Activated naive CD4-positive, alpha-beta T cell treated with anti-CD3 and anti-CD28 coated beads, Interleukin-2, amount 50 U/mL, for 72 hours (primary cell): ENCODE results near the gene INSL4. TPM values are rescaled to one million over a fixed set of nuclear protein-coding genes. Genes with fewer than 3 reads are reported as not detected.

Experiments
- ATAC-seq, 2 donors: fragments of 150-1000 bp; cut with Tn5 transposase; 2 replicates each; pipeline ENCODE4 v1.10.0; 2021; ENCODE audit warnings: mild to moderate bottlenecking in 2 of 2, moderate library complexity in 2 of 2
- DNase-seq, 2 donors: peaks; one replicate each; pipeline ENCODE4 v3.0.0; 2021 to 2022; ENCODE audit warnings: low spot score in 2 of 2
- H3K27ac Mint-ChIP-seq, 2 donors: one replicate each; pipeline ENCODE4 v1.8.0; 2022; ENCODE audit warnings: mild to moderate bottlenecking in 2 of 2, mixed read lengths in 2 of 2
- H3K36me3 Mint-ChIP-seq, 2 donors: one replicate each; pipeline ENCODE4 v1.8.0; 2022; ENCODE audit warnings: mixed read lengths in 2 of 2
- H3K9me3 Mint-ChIP-seq, 2 donors: one replicate each; pipeline ENCODE4 v1.8.0; 2022; ENCODE audit warnings: mixed read lengths in 2 of 2
- total RNA-seq, 2 donors: library from RNA; stranded (reverse); gene quantifications; one replicate each; pipeline ENCODE4 v1.2.3, GENCODE V29; 2022

Gene INSL4
- not detected for total RNA-seq

DNA sequence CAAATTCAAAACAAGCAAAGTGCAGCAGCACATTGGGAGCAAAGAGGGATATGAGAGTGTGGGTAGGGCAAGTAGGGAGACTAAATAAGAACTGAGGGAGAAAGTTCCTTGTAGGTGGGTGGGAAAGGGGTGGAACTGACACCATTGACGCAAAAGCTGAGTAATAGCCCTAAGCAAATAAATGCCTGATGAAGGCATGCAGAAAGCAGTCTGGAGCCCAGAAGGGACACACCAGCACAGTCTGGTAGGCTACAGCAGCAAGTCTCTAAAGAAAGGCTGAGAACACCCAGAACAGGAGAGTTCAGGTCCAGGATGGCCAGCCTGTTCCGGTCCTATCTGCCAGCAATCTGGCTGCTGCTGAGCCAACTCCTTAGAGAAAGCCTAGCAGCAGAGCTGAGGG lies at the start of gene INSL4:
TSS of gene INSL4 (plus strand) at position 208 of the 400 bp plus-strand sequence. CDS start at position 313, 105 bp downstream.
- H3K9me3 Mint-ChIP-seq = no peaks in the 10 kb centered on the region
- H3K27ac Mint-ChIP-seq = no peak within 1 kb of the TSS
- DNase-seq (no peak), ATAC-seq (no peak)
- H3K36me3 Mint-ChIP-seq = no peaks in the 10 kb centered on the region

DNA sequence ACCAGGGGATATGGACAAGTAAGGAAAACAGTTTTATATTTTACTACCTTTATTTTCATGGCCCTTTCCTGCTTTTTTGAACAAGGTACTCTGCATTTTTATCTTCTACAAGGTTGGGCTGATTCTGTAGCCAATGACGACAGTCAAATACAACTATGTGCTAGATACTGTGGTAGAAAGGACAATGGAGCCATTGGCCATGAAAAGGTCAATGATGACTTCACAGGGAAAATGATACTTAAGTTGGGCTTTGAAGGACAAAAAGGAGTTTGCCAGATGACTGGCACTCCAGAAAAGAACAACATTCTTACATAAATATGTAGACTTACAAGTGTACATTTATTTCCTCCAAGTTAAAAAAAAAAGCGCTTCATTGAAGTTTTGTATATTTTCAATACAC lies 46.4 kb upstream of the INSL4 start:
- ATAC-seq (no peak), DNase-seq (no peak)
- Mint-ChIP-seq H3K27ac (no peak overlapping the region), H3K9me3 (peaks cover 0 to 3% of the 10 kb centered on the region in 2 donors), H3K36me3 (no peaks in the 10 kb centered on the region)

DNA sequence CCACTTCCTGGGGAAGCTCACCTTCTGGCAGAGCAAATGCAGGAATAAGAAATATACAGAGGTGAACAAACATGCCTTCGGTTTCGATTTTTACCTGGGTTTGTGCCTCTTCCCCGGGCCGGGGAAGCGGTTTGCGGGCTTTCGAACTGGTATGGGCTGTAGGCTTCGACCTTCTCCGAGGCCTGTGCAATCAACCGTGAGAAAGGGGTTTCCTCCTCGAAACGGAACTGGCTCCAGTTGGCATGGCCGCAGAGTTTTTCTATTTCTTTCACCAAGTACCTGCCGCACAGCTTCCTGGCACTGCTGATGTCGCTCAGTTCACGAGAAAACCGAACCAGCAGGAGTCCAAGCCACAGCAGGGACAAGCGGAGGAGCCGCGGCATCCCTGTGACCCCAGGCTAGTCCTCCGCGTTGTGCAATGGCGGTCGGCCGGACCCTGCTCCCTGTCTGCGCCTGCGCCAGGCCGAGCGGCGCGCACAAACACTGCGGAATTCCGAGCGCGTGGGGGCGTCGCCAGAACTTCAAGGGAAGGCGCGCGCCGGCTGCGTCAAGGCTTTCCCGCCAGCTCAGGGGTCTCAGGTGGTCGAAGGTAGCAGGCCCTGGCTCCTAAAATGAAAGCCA lies 45.9 kb upstream of the INSL4 start, which contains the start of gene INSL6:
TSS of gene INSL6 (minus strand) at position 420 of the 621 bp plus-strand sequence. CDS start at position 383, 37 bp downstream.
- no peak for DNase-seq
- ATAC-seq = no peak
- Mint-ChIP-seq H3K36me3 (no peaks in the 10 kb centered on the region), H3K27ac (no peak within 1 kb of the TSS), H3K9me3 (peaks cover 0 to 3% of the 10 kb centered on the region in 2 donors)

DNA sequence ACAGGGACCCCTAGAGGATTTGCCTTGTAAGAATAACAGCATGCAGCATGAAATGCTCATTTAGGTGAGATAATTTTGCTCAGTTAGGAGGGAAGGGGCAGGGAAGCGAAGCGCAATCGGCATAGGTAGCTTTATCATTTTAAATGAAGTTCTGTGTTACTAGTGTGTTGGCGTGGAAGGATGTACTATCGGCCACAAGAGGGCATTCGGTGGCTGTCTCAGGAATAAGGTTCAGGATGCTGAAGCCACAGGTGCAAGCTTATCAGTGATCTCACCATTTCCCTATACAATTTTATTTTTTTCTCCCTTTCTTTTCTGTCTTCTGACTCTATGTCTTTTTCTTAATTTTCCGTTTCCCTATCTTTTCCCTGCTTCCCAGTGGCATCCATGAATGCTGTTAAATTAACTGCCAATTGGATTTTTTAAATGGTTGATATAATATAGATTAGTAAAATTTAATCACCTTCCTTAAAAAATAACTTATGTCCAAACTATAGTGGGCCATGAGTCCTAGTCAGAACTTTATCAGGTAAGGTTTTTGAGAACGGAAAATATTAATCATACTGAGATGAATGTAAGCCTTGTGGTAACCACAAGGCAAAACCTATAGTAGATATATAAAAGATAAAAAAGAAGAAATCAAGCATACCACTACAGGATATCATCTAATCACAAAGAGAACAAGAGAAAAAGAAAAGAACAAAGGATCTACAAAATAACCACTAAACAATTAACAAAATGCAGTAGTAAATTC lies 44.6 kb upstream of the INSL4 start:
- Mint-ChIP-seq H3K9me3 (peaks cover 0 to 3% of the 10 kb centered on the region in 2 donors), H3K27ac (peak overlapping the region in 1 of 2 donors; percentile 6), H3K36me3 (no peaks in the 10 kb centered on the region)
- ATAC-seq (peak; percentile 77 to 88), DNase-seq (peak in 1 of 2 donors; percentile 44)

DNA sequence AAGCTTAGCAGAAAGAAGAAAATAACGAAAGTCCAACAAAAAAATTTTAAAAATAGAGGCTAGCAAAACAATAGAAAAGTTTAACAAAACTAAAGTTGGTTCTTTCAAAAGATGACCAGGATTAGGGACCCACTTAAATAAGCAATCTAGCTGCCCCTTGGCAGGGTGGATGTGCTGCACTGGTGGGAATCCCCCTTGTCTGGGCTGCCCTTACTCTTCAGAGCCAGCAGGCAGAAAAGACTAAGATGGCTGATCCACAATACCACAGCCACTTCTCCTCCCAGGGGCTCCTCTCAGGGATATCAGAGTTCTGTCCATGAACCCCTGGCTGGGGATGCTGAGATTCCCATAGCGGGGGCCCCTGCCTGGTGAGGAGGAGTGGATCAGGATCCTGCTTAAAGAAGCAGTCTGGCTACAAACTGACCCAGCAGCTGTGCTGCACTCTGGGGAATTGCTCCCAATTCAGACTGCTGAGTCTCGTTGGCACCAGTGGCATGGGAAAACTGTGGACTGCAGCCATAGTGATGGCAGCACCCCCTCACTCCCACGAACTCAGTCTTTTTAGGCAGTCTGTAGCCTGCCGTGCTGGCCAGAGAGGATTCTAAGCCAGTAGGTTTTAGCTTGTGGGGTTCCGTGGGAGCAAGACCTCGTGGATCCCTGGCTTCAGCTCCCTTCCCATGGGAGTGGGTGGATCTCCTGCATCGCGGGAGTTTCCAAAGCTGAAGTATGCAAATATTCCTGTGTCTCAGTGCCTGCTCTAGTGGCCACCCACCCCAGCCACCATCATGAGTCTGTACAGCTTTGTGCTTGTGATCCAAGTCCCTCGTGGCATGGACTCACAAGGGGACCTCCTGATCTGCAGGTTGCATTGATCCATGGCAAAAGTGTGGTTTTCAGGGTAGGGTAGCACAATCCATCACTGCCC lies 42.9 kb upstream of the INSL4 start:
- no peak for ATAC-seq
- no peak for DNase-seq
- H3K36me3 Mint-ChIP-seq = no peaks in the 10 kb centered on the region
- peaks cover 0 to 3% of the 10 kb centered on the region in 2 donors for H3K9me3 Mint-ChIP-seq
- H3K27ac Mint-ChIP-seq = no peak overlapping the region

DNA sequence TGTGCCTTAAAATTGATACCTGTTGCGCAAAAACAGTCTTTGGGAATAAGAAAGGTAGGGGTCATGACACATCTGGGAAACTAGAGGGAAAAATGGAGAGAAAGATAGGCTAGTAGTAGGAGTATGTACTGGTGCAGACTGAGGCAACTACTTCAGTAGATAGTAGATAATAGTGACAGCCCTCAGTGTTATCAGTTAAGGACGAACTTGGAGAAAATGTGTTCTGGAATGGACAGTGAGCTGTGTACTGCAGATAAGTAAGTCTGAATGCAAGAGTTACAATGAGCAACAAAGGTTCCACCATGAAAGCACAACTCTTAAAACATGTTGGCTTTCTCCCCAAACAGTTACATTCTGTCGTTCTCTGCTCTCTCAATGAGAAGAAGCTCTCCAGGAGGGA lies 39.2 kb upstream of the INSL4 start:
- peaks cover 0 to 3% of the 10 kb centered on the region in 2 donors for H3K9me3 Mint-ChIP-seq
- H3K27ac Mint-ChIP-seq = no peak overlapping the region
- no peaks in the 10 kb centered on the region for H3K36me3 Mint-ChIP-seq
- DNase-seq = no peak
- no peak for ATAC-seq

DNA sequence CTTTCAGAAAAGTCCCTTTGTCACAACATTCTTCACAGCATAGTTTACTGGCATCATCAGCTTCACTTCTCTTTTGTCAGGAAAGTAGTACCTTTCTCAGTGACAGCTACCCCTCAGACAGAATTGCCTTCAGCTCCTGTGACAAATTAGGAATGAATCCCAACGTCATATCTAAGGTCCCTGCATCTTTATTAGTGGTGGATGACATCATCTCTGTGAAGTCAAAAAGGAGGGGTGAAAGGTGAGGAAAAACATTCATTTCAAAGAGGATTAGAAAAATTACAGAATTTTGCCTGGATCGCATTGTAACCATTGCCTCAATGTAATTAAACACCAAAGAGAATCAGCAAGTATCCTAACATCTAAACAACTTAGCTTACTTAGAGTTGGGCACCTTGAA lies 37.9 kb upstream of the INSL4 start:
- no peak for DNase-seq
- Mint-ChIP-seq H3K27ac (no peak overlapping the region), H3K9me3 (peaks cover 0 to 3% of the 10 kb centered on the region in 2 donors), H3K36me3 (no peaks in the 10 kb centered on the region)
- ATAC-seq = no peak

DNA sequence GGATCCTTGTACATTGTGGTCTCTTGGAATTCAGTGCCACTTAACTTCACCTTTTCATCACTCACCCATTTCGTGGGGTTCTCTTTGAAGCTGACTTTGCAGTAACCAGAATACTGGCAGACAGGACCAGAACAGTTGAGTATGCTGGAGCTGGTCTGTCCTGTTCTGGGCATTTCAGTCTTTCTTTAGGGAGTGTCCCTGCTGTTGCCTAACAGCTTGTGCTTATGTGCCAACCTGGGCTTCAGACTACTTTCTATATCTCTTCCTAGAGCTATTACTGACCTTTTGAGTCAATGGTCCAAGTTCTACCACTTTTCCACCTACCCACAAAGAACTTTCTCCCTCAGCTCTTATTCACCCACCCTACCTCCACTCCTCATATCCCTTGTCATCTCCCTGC lies 35.8 kb upstream of the INSL4 start:
- no peaks in the 10 kb centered on the region for H3K36me3 Mint-ChIP-seq

DNA sequence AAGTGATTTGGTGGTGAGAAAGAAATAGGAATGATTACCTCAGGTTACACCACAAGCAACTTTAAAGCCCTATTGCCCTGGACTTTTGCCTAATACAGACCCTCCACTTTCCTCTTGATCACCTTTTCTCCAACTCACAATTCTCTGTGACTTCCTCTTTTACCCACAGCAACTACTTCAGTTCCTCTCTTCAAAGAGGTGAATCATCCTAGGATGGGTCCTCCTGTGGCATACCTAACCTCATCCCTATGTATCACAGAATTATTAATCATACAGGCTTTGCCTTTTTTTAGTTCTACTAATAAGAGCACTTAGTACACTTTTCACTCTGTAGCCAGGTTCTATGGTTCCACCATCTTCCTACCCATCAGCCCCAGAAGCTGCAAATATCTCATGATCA lies 26.1 kb upstream of the INSL4 start:
- no peak for DNase-seq
- H3K9me3 Mint-ChIP-seq = peaks cover 7 to 17% of the 10 kb centered on the region in 2 donors
- ATAC-seq = peak; percentile 74 to 98
- peaks cover 6 to 10% of the 10 kb centered on the region in 2 donors for H3K36me3 Mint-ChIP-seq
- H3K27ac Mint-ChIP-seq = no peak overlapping the region

More for the DNA sequence above, 35.8 kb upstream of the INSL4 start:
- ATAC-seq = no peak
- DNase-seq = no peak
- Mint-ChIP-seq H3K9me3 (no peaks in the 10 kb centered on the region), H3K27ac (no peak overlapping the region)

DNA sequence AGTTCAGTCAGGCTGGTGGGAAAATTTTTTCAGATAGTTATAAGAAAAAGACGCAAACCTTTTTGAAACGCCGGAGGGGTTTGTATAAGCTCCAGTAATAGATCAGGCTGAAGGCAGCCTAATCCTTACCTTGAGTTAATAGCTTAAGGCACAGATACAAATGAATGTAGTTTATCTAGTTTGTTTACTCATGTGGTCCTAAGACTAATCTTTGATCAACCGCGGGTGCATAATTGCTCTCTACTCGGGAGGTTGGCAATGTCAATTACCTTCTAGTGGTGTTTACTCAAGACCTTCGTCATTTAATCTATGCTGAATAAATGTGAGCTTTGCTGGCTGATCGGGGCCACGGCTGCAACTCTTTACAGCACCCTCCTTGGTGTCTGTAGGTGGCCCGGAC lies 665 bp upstream of the INSL4 start:
- DNase-seq (no peak), ATAC-seq (no peak)
- Mint-ChIP-seq H3K36me3 (no peaks in the 10 kb centered on the region), H3K27ac (no peak overlapping the region), H3K9me3 (no peaks in the 10 kb centered on the region)

DNA sequence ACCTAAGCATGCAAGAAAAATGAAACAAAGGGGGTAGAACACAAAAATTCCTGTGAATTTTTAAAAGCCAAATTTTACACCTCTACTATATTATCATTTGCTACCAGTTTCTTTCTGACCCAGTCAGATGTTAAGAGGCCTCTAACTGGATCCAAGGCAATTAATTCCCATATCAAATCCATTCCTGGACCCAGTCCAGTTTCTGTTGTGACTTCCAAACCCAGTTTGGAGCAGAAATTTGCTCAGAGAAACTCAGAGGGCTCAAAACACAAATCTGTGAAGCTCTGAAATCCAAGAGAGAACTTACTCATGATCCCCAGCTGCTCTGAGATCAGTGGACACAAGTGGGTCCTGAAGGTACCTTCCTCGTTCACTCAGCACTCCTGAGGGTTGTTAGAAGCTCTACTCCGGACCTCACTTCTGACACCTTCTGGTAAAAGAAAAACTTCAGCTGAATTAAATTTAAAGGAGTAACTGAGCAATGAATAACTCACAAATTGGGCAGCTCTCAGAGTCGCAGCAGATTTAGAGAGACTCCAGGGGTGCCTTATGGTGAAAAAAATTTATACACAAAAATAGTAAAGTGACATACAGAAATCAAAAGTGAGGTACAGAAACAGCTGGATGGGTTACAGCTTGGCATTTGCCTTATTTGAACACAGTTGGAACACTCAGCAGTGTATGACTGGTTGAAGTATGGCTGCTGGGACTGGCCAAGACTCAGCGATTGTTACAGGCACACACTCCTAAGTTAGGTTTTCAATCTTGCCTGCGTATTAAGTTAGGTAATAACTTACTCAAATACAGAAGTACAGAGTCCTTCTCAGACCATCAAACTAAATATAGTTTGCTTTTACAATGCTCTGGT lies 32.4 kb downstream of the INSL4 start:
- H3K36me3 Mint-ChIP-seq = no peaks in the 10 kb centered on the region
- DNase-seq = no peak
- H3K9me3 Mint-ChIP-seq = no peaks in the 10 kb centered on the region

DNA sequence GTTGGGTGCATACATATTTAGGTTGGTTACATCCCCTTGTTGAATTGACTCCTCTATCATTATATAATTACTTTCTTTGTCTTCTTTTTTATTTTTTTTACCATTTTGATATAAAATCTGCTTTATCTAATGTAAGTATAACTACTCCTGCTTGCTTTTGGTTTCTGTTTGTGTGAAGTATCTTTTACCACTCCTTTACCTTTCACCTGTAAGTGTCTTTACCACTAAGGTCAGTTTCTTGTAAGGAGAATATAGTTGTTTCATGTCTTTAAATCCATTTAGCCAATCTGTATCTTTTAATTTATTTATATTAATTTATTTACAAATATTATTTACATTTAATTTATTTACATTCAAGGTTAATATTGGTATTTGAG lies 33.0 kb downstream of the INSL4 start:
- no peak overlapping the region for H3K27ac Mint-ChIP-seq
- no peaks in the 10 kb centered on the region for H3K9me3 Mint-ChIP-seq
- ATAC-seq = peak in 1 of 2 donors; percentile 28
- H3K36me3 Mint-ChIP-seq = no peaks in the 10 kb centered on the region
- no peak for DNase-seq

More for the DNA sequence above, 32.4 kb downstream of the INSL4 start:
- peak overlapping the region in 1 of 2 donors; percentile 10 for H3K27ac Mint-ChIP-seq
- ATAC-seq = peak in 1 of 2 donors; percentile 54

DNA sequence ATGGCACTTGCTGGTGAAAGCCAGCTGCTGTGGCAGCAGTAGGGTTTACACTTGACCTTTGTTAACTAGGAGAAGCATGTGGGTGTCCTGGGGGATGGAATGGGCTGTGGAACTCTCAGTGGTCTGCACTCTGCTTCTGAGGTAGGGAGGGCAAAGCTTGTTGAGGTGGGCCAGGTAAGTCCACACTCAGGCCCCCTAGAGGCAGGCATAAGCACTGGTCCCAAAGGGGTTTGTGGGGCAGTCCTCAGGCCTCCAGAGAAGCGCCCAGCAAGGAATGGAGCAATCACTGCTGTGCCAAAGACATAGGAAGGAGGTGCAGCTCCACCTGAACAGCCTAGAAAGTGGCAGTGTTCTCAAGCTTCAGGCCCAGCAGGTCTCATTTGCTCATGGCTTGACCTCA lies 34.7 kb downstream of the INSL4 start:
- ATAC-seq = no peak

DNA sequence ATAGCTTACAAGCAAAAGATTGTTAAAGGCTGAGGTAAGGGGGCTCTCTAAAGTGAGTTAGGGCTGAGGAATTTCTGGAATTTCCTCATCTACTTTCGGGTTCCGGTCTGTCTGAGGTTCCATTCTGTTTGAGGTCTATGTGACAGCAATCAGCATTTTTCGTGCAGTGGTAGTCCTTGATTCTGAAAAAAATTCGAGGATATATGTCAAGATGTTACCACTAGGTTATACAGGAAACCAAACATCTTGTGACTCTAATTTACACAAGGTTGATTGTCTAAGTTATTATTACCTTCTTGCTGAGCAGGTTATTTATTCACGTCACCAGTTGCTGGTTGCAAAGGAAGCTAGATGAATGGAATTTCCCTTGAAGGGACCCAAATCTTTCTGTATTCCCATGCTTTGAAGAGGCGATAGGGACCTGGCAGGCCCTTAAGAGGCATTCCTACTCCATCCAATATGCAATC lies 38.1 kb downstream of the INSL4 start:
- no peaks in the 10 kb centered on the region for H3K36me3 Mint-ChIP-seq
- H3K27ac Mint-ChIP-seq = no peak overlapping the region
- no peak for ATAC-seq
- no peak for DNase-seq
- H3K9me3 Mint-ChIP-seq = no peaks in the 10 kb centered on the region

More for the DNA sequence above, 34.7 kb downstream of the INSL4 start:
- DNase-seq = no peak
- Mint-ChIP-seq H3K27ac (no peak overlapping the region), H3K36me3 (no peaks in the 10 kb centered on the region), H3K9me3 (no peaks in the 10 kb centered on the region)

DNA sequence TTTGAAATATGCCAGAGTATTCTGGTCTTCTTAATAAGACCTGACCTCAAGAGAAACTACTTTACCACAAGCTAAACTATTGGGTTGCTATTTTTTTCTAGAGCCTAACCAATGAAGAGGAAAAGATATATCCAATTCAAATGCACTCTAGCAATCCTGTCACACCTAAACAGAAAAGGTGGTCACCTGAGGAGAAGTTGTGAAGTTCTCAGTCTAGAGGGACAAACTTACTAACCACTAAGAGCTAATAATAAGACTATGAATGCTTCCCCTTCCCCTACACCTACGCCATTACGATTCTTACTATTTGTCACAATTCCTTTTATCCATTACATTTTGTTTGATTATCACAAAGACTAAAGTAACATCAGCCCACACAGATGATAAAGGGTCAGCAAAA lies 43.6 kb downstream of the INSL4 start:
- ATAC-seq (no peak), DNase-seq (no peak)
- peaks cover 0 to 12% of the 10 kb centered on the region in 2 donors for H3K9me3 Mint-ChIP-seq
- no peak overlapping the region for H3K27ac Mint-ChIP-seq
- peaks cover 0 to 4% of the 10 kb centered on the region in 2 donors for H3K36me3 Mint-ChIP-seq

DNA sequence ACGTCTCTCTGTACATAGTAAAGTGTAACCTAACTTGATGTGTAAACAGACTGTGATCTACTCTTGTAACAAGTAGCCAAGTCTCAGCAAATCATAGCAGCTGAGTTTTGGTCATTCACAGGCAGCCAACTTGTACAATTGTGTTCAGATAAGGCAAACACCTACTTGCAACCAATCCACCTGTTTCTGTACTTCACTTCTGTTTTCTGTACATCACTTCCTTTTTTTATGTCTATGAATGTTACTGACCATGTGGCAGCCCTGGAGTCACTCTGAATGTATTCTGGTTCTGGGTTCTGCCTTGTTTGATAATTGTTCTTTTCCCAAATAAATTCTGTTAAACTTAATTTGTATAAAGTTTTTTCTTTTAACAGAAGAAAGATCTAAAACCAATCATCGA lies 47.3 kb downstream of the INSL4 start:
- DNase-seq = no peak
- H3K27ac Mint-ChIP-seq = no peak overlapping the region
- ATAC-seq = no peak
- peaks cover 0 to 4% of the 10 kb centered on the region in 2 donors for H3K36me3 Mint-ChIP-seq
- H3K9me3 Mint-ChIP-seq = peaks cover 0 to 12% of the 10 kb centered on the region in 2 donors
